EH (cell line): ENCODE results near the gene CETP.
"Not testable (repeated sequence)": the region's sequence is repeated elsewhere in the genome, so short reads cannot be mapped to it uniquely, and the experiment has no call there.

Experiments used
- DNase-seq: peaks from one replicate; pipeline ENCODE4 v3.0.0-alpha.2; 2015; ENCODE audit warnings: low read depth

The CETP gene

GRCh38 chr16:56956076-56956475, 5.7 kb upstream of the CETP start:
- no peak for DNase-seq

GRCh38 chr16:56956756-56957155, 5.0 kb upstream of the CETP start:
- no peak for DNase-seq

GRCh38 chr16:56960681-56961281, 969 bp upstream of the CETP start:
- no peak for DNase-seq

GRCh38 chr16:56961386-56961785, 364 bp upstream of the CETP start:
- no peak for DNase-seq

GRCh38 chr16:56964243-56965148, 2.7 kb downstream of the CETP start:
- peak; percentile 92 for DNase-seq

- peak; percentile 34 for DNase-seq
Measured at GRCh38 chr16:56965149-56966092, 3.7 kb downstream of the CETP start.

- DNase-seq, result peak; percentile 53
Measured at GRCh38 chr16:56966093-56966475, 4.3 kb downstream of the CETP start.

- peak; percentile 71 for DNase-seq
Measured at GRCh38 chr16:56967733-56968132, 6.0 kb downstream of the CETP start.

GRCh38 chr16:56969769-56970168, 8.0 kb downstream of the CETP start:
- DNase-seq, result no peak

- peak; percentile 77 for DNase-seq
Measured at GRCh38 chr16:56970934-56971767, 9.4 kb downstream of the CETP start.

- no peak for DNase-seq
Measured at GRCh38 chr16:56971768-56972043, 10.0 kb downstream of the CETP start.

- no peak for DNase-seq
Measured at GRCh38 chr16:56972403-56973293, 10.9 kb downstream of the CETP start.

GRCh38 chr16:56973294-56973689, 11.5 kb downstream of the CETP start:
- no peak for DNase-seq

GRCh38 chr16:56973899-56974298, 12.1 kb downstream of the CETP start:
- not testable (repeated sequence) for DNase-seq

GRCh38 chr16:56974549-56975300, 13.0 kb downstream of the CETP start:
- no peak for DNase-seq

GRCh38 chr16:56975714-56976113, 14.0 kb downstream of the CETP start:
- DNase-seq, result no peak

GRCh38 chr16:56977216-56977615, 15.5 kb downstream of the CETP start:
- no peak for DNase-seq

- DNase-seq, result no peak
Measured at GRCh38 chr16:56977823-56978430, 16.2 kb downstream of the CETP start.

- no peak for DNase-seq
Measured at GRCh38 chr16:56980201-56980535, 18.4 kb downstream of the CETP start.
